ENCODE data around the gene UGP2. TPM values are rescaled to one million over a fixed set of nuclear protein-coding genes. Genes with fewer than 3 reads are reported as not detected.

UGP2 gene
- total and polyA plus RNA-seq, 2 donors (not counting 1 experiment from before 2014, with no cell fraction given) = 19.1 to 68.8 TPM

GRCh38 chr2:63819765-63820717 lies 21.7 kb upstream of the UGP2 start:
- no peaks in the 10 kb centered on the region for H3K4me1 ChIP-seq (ENCODE audit: control insufficient read depth in 2 of 2, insufficient read depth in 2 of 2, low read length in 2 of 2)
- WGBS (ENCODE audit: insufficient coverage) = 71% methylated on average over 1 of the region's 6 CpGs
- no peak for ATAC-seq (ENCODE audit: low read depth)
- Mint-ChIP-seq H3K27ac (no peak overlapping the region), H3K9me3 (ENCODE audit: insufficient read depth) (no peaks in the 10 kb centered on the region), H3K4me1 (peaks cover 3% of the 10 kb centered on the region), H3K4me3 (no peak overlapping the region), H3K27me3 (no peaks in the 10 kb centered on the region)
- TF ChIP-seq EZH2 (IDR thresholded peaks at IDR 0.05; ENCODE audit: borderline replicate concordance, insufficient read depth, low read depth, low read length, poor library complexity, severe bottlenecking) = no peak
- TF ChIP-seq, protein P1, sequence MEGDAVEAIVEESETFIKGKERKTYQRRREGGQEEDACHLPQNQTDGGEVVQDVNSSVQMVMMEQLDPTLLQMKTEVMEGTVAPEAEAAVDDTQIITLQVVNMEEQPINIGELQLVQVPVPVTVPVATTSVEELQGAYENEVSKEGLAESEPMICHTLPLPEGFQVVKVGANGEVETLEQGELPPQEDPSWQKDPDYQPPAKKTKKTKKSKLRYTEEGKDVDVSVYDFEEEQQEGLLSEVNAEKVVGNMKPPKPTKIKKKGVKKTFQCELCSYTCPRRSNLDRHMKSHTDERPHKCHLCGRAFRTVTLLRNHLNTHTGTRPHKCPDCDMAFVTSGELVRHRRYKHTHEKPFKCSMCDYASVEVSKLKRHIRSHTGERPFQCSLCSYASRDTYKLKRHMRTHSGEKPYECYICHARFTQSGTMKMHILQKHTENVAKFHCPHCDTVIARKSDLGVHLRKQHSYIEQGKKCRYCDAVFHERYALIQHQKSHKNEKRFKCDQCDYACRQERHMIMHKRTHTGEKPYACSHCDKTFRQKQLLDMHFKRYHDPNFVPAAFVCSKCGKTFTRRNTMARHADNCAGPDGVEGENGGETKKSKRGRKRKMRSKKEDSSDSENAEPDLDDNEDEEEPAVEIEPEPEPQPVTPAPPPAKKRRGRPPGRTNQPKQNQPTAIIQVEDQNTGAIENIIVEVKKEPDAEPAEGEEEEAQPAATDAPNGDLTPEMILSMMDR (IDR thresholded peaks at IDR 0.05) = no peak
- ChIA-PET CTCF (interaction anchor here (1.2 kb wide), 1 partner anchor 41 kb away, joined by 7 read pairs; no protein-coding TSS in a partner anchor), POLR2A (no interaction called here)
- intact Hi-C loops (cut with micrococcal nuclease) = no loop called here
- no peaks in the 10 kb centered on the region for H3K27me3 ChIP-seq (replicated peaks in 1 of 4; ENCODE audit: control extremely low read depth in 1 of 4, control insufficient read depth in 3 of 4, insufficient read depth in 4 of 4, low read length in 3 of 4)
- no peaks in the 10 kb centered on the region for H4K20me1 ChIP-seq (ENCODE audit: control insufficient read depth, insufficient read depth, low read length, poor library complexity, severe bottlenecking)
- H3K9ac ChIP-seq (ENCODE audit: low read length) = no peak overlapping the region
- no peak for DNase-seq
- H3K36me3 ChIP-seq (replicated peaks in 1 of 2; ENCODE audit: control extremely low read depth in 1 of 2, control insufficient read depth in 1 of 2, extremely low read depth in 1 of 2, insufficient read depth in 2 of 2, low read length in 1 of 2) = no peaks in the 10 kb centered on the region
- no peak overlapping the region for H2AFZ ChIP-seq (ENCODE audit: insufficient read depth, low read depth, low read length, poor library complexity, severe bottlenecking)
- H3K79me2 ChIP-seq (ENCODE audit: control insufficient read depth, insufficient read depth, low read length) = no peaks in the 10 kb centered on the region
- no peak overlapping the region for H3K4me2 ChIP-seq (replicated peaks; ENCODE audit: low read depth, low read length, poor library complexity, severe bottlenecking)
- no peak overlapping the region for H3K4me3 ChIP-seq (ENCODE audit: control extremely low read depth in 1 of 5, extremely low read depth in 1 of 5, insufficient read depth in 1 of 5, low read depth in 2 of 5, low read length in 4 of 5)
- no peak overlapping the region for H3K27ac ChIP-seq (ENCODE audit: low read length in 2 of 2)
- H3K9me3 ChIP-seq (ENCODE audit: control extremely low read depth in 1 of 3, control insufficient read depth in 2 of 3, insufficient read depth in 1 of 3, low read length in 2 of 3) = no peaks in the 10 kb centered on the region

- H2AFZ ChIP-seq (ENCODE audit: insufficient read depth, low read depth, low read length, poor library complexity, severe bottlenecking) = no peak overlapping the region
- H3K27ac ChIP-seq (ENCODE audit: low read length in 2 of 2) = no peak overlapping the region
- H3K4me2 ChIP-seq (replicated peaks; ENCODE audit: low read depth, low read length, poor library complexity, severe bottlenecking) = no peak overlapping the region
- POLR2A ChIA-PET = no interaction called here
- H3K27me3 ChIP-seq (replicated peaks in 1 of 4; ENCODE audit: control extremely low read depth in 1 of 4, control insufficient read depth in 3 of 4, insufficient read depth in 4 of 4, low read length in 3 of 4) = no peaks in the 10 kb centered on the region
- WGBS (ENCODE audit: insufficient coverage) = no CpG with 5 or more reads among the region's 1 CpG
- Mint-ChIP-seq H3K27me3 (no peaks in the 10 kb centered on the region), H3K9me3 (ENCODE audit: insufficient read depth) (no peaks in the 10 kb centered on the region), H3K4me1 (peaks cover 3% of the 10 kb centered on the region), H3K27ac (no peak overlapping the region), H3K4me3 (no peak overlapping the region)
- CTCF ChIA-PET = no interaction called here
- H4K20me1 ChIP-seq (ENCODE audit: control insufficient read depth, insufficient read depth, low read length, poor library complexity, severe bottlenecking) = no peaks in the 10 kb centered on the region
- H3K9ac ChIP-seq (ENCODE audit: low read length) = no peak overlapping the region
- DNase-seq = no peak
- no peaks in the 10 kb centered on the region for H3K4me1 ChIP-seq (ENCODE audit: control insufficient read depth in 2 of 2, insufficient read depth in 2 of 2, low read length in 2 of 2)
- H3K4me3 ChIP-seq (ENCODE audit: control extremely low read depth in 1 of 5, extremely low read depth in 1 of 5, insufficient read depth in 1 of 5, low read depth in 2 of 5, low read length in 4 of 5) = no peak overlapping the region
- intact Hi-C loops (cut with micrococcal nuclease) = no loop called here
- ATAC-seq (ENCODE audit: low read depth) = no peak
- no peaks in the 10 kb centered on the region for H3K9me3 ChIP-seq (ENCODE audit: control extremely low read depth in 1 of 3, control insufficient read depth in 2 of 3, insufficient read depth in 1 of 3, low read length in 2 of 3)
- TF ChIP-seq EZH2 (IDR thresholded peaks at IDR 0.05; ENCODE audit: borderline replicate concordance, insufficient read depth, low read depth, low read length, poor library complexity, severe bottlenecking) = no peak
- TF ChIP-seq, protein P1 (IDR thresholded peaks at IDR 0.05) = no peak
- no peaks in the 10 kb centered on the region for H3K36me3 ChIP-seq (replicated peaks in 1 of 2; ENCODE audit: control extremely low read depth in 1 of 2, control insufficient read depth in 1 of 2, extremely low read depth in 1 of 2, insufficient read depth in 2 of 2, low read length in 1 of 2)
- H3K79me2 ChIP-seq (ENCODE audit: control insufficient read depth, insufficient read depth, low read length) = no peaks in the 10 kb centered on the region
These were observed 20.7 kb upstream of the UGP2 start for GRCh38 chr2:63820969-63821368.

Data from B cell (primary cell).